Measurements from ENCODE around the gene RNF130.
A peak's percentile ranks its signal among the peaks of the same experiment; 100 is the strongest.
"Not testable (repeated sequence)": the region's sequence is repeated elsewhere in the genome, so short reads cannot be mapped to it uniquely, and the experiment has no call there.

RNF130 gene

GRCh38 chr5:180102636-180103035 is 31.1 kb upstream of the RNF130 start:
- no peak for DNase-seq

- DNase-seq = no peak
Measured at GRCh38 chr5:180101451-180102105, 30.0 kb upstream of the RNF130 start.

- no peak for DNase-seq
Measured at GRCh38 chr5:180100621-180101450, 29.3 kb upstream of the RNF130 start.

GRCh38 chr5:180099733-180100611 is 28.4 kb upstream of the RNF130 start:
- DNase-seq = no peak

DNA sequence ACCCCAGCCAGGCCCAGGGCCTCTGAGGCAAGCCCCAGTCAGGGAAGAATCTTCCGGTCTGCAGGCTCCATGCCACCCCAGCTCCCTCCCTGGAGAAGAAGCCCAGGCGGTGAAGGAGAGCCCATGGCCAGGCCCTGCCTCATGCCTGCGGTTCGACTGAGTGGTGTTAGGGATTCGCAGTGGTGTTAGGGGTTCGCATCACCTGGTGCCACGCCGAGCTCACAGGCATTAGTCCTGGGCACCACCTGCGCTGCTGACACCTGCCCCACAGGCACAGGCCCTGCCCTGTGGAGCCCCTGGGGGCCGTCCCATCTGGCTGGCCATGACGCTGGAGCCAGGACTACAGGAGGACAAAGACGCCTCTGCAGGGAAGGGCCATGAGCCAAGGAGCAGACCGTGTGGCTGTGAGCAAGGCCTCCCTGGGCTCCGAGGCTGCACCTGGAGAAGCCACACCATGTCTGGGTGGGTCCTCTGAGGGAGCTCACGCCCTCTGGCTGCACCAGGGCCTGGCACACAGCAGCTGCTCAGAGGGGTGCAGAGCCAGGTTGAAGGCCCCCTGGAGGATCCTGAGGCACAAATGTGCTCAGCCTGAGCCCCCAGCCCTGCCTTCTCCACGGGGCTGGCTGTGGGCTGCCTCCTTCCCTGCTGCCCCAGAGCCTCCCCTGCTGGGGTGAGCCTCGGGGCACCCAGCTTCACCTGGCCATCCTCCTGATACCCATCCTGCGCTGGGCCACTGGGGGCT is 27.6 kb upstream of the RNF130 start:
- no peak for DNase-seq

DNA sequence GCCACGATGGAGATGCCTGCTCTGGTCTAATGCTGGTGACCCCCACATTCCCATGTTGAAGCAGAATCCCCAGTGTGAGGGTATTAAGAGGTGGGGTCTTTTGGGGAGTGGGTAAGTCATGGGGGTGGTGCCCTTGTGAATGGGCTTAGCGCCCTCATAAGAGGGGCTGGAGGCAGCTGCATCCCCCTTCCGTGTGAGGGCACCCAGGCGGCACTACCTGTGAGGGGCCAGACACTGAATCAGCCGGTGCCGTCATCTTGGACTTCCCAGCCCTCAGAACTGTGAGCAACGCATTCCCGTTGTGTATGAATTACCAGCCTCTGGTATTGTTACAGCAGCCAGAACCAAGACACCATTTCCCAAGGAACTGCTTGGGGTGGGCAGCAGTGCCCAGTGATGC is 27.0 kb upstream of the RNF130 start:
- no peak for DNase-seq

GRCh38 chr5:180097926-180098325 is 26.4 kb upstream of the RNF130 start:
- DNase-seq = no peak

- no peak for DNase-seq
Measured at GRCh38 chr5:180097163-180097894, 25.8 kb upstream of the RNF130 start.

- no peak for DNase-seq
Measured at GRCh38 chr5:180096616-180097015, 25.1 kb upstream of the RNF130 start.

GRCh38 chr5:180095545-180095944 is 24.0 kb upstream of the RNF130 start:
- DNase-seq = no peak

DNA sequence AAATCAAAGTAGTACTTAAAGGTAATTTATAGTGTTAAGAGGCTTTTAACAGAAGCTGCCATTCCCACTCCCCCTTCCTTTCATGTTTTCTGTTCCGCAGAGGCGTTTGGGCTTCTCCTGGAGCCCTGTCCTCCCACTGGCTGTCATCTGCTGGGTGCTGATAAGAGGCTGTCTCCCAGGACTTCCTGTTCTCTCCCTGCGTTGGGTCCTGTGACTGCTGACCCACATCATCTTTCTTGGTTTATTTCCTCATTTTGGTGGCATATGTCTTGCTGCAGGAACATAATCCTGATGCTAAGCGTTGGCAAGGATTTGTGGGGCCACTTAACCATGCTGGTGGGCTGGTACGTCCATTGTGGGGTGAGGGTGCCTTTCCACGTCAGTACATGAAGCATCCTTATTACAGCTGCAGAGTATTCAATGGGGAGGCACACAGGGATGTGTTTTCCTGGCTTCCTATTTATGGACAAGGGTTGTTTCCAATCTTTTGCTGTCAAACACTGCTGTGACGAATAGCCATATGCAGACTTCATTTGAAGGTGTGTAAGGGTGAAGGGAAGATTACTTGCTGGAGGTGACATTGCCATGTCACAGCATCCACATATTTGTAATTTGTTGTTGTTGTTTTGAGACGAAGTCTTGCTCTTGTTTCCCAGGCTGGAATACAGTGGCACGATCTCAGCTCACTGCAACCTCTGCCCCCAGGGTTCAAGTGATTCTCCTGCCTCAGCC is 22.3 kb upstream of the RNF130 start:
- no peak for DNase-seq

DNA sequence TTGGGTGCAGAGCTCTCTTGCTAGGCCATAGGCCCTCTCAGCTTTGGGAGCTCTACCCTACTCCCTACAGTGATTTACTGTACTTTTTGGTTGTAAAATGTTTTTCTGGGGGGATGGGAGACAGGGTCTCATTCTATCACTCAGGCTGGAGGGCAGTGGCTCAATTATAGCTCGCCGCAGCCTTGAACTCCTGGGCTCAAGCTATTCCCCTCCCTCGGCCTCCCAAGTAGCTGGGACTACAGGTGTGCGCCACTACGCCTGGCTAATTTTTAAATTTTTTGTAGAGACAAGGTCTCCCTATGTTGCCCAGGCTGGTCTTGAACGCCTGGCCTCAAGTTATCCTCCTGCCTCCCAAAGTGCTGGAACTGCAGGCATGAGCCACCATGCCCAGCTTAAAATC is 21.7 kb upstream of the RNF130 start:
- DNase-seq = no peak

DNA sequence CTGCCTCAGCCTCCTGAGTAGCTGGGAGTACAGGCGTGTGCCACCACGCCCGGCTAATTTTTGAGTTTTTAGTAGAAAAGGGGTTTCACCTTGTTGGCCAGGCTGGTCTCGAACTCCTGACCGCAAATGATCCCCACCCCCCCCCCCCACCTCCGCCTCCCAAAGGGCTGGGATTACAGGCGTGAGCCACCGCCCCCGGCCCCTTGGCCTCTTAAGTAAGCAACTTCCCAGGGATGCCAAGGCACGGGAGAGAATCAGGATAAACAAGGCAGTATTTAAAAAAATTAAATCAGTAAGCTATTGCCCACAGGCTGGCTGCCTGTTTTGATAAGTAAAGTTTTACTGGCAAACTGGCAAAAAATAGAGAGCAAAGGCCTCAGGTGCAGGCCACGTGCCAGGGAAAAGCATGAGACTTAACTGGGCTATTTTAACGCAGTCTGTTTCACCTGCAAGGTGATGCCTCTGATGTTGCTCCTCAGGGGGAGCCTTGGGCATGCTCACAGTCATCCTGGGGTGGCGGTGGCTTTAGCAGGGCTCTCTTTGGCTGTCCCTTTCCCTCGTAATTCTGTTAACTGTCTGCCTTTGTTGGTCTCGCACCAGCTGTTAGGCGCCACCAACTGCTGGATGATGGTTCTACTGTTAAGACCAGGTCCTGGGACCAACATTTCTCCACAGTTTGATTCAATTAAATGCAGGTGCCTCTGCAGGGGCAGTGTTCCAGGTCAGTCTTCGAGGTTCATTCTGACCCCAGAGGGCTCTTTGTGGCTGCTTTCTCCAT is 19.4 kb upstream of the RNF130 start:
- DNase-seq = peak; percentile 54

DNA sequence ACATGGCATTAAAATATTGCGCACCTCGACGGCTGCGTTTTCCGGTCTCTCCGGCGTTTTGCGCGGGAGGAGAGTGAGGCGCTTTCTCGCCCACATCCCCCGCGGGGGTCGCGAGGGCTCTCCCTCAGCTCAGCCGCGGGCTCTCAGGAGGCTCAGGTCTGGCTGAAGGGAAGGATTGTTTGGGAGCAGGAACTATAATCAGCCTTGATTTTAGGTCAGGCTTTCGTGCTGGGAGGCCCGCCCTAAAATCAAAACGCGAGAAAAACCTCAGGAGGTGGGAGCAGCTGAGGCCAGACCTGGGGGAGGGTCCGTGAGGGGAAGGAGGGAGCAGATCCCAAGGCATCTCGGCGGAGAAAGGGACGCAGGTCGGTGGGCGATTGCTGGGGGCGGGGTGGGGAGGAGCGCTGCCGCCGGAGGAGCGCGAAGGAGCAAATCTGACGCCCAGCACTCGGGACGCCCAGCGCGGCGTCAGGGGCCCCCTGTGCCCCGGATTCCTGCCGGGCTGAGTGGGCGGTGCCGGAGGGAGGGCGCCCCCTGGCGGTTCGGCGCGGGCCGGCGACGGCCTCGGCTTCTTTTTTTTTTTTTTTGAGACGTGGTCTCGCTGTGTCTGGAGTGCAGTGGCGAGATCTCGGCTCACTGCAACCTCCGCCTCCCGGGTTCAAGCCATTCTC is 18.7 kb upstream of the RNF130 start:
- peak; percentile 35 for DNase-seq

DNA sequence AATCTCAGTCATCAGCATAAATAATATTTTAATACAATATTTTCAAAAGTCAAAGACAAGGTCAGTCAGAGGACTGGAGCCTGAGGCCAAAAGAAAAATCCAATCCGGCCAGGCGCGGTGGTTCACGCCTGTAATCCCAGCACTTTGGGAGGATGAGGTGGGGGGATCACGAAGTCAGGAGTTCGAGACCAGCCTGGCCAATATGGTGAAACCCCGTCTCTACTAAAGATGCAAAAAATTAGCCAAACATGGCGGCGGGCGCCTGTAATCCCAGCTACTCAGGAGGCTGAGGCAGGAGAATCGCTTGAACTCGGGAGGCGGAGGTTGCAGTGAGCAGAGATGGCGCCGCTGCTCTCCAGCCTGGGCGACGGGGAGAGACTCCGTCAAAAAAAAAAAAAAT is 18.1 kb upstream of the RNF130 start:
- DNase-seq = not testable (repeated sequence)

GRCh38 chr5:180088561-180088960 is 17.0 kb upstream of the RNF130 start:
- no peak for DNase-seq

- DNase-seq = no peak
Measured at GRCh38 chr5:180086816-180087399, 15.3 kb upstream of the RNF130 start.

DNA sequence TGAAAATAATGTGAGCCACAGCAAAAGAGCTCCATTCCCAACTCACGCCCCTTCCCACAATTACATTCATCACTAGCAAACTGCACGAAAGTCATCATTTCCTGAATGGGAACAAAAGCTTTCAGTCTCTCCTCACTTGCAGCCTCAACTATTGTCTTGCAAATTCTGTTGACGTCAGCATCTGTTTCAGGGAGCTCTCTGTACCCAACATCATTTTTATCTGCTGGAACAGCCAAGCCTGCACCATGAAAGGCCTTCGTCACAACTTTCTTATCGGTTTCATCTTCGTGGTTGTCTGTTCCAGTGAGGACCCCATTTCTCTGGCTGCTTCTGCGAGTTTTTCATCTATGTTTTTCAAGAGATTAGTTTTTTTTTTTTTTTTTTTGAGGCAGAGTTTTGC is 14.3 kb upstream of the RNF130 start:
- DNase-seq = no peak
